RWPE1 (cell line): ENCODE data around the gene MED15.
"Not testable (repeated sequence)": the region's sequence is repeated elsewhere in the genome, so short reads cannot be mapped to it uniquely, and the experiment has no call there.

Experiments
- CTCF ChIA-PET: fragments of 350-600 bp; sonication (Branson Sonifier 250); formaldehyde crosslinking; extraction: SDS; loops from one replicate; lab custom pipeline; 2021; lab: Yijun Ruan, JAX
- POLR2A ChIA-PET: fragments of 400-600 bp; formaldehyde crosslinking; extraction: SDS; loops from one replicate; lab custom pipeline; 2020; ENCODE audit warnings: antibody characterized with exemption; ENCODE audit not compliant: low non-redundant PET; lab: Yijun Ruan, JAX
- DNase-seq: peaks from one replicate; pipeline ENCODE4 v3.0.0; 2012; ENCODE audit warnings: low spot score
- H3K27ac ChIP-seq: fragments of 450-650 bp; 2 replicates; pipeline ENCODE4 v1.5.1; 2017
- TF ChIP-seq, protein P1 (sequence below): fragments of 450-650 bp; conservative IDR thresholded peaks from 2 replicates; pipeline ENCODE4 v1.5.1; 2017; ENCODE audit warnings: low read depth, mild to moderate bottlenecking

MED15 gene

DNA sequence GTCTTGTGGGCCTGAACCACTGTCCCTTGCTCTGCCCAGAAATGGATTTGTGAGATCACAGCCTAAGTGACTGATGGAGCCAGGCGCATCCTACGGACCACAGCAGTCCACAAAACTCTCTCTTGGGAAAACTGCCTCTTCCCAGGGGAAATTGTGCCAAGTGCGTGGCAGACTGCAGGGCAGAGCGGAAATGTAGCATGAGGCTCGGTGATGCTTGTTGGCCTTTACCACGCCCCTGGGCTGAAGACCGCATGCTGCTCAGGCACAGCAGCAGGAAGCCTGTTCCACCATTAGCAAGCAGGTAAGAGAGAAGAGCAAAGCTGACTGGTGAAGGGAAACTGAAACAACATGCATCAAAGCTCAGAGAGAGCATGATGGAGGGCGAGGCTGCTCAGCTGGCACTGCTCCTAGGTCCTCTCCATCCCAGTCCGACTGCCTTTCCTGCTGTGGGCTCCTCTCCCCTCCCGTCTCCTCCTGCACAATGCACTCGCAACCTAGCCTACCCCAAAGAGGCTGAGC lies 43.3 kb upstream of the MED15 start:
- POLR2A ChIA-PET: no interaction called here
- TF ChIP-seq, protein P1, sequence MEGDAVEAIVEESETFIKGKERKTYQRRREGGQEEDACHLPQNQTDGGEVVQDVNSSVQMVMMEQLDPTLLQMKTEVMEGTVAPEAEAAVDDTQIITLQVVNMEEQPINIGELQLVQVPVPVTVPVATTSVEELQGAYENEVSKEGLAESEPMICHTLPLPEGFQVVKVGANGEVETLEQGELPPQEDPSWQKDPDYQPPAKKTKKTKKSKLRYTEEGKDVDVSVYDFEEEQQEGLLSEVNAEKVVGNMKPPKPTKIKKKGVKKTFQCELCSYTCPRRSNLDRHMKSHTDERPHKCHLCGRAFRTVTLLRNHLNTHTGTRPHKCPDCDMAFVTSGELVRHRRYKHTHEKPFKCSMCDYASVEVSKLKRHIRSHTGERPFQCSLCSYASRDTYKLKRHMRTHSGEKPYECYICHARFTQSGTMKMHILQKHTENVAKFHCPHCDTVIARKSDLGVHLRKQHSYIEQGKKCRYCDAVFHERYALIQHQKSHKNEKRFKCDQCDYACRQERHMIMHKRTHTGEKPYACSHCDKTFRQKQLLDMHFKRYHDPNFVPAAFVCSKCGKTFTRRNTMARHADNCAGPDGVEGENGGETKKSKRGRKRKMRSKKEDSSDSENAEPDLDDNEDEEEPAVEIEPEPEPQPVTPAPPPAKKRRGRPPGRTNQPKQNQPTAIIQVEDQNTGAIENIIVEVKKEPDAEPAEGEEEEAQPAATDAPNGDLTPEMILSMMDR: no peak
- H3K27ac ChIP-seq: no peak overlapping the region
- no peak for DNase-seq
- CTCF ChIA-PET: interaction anchor here (0.5 kb wide), 1 partner anchor 46 kb away, joined by 4 read pairs; no protein-coding TSS in a partner anchor

DNA sequence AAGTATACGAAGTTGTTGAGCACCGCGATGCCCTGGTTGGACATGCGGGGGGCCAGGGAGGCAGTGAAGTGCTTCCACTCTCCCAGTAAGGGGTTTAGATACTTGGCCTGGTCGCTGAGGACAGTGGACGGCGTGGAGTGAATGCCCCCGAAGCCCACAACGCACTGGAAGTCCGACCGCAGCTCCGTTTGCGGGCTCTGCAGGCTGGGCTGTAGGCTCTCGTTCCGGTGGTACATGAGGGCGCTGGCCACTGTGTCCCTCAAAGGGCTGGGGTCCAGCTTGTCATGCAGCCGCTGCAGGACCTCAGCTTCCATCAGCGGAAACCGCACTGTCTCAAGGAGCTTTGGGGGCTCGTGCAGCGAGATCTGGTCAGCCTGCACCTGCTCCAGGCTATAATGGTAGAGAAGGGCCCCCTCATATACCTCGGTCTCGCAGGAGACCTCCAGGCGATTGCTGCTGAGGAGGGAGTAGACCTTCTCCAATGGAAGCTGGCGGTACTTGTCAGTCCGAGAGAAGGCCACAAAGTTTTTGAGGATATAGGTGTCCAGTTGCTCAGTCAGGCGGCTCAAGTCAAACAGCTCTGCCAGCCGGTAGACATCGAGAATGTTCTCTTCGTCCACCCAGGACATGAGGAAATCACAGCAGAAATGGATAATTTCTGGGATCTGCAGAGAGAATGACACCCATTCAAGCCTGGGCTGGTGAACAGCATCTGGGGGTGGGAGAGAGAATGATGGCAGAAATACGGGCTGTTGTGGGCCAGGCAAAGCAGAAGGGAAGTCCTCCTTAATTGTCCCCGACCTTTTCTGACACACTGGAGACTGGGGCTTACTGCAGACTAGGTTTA lies 42.3 kb upstream of the MED15 start:
- no peak overlapping the region for H3K27ac ChIP-seq
- POLR2A ChIA-PET: no interaction called here
- CTCF ChIA-PET: no interaction called here
- DNase-seq: no peak
- TF ChIP-seq, protein P1: no peak

DNA sequence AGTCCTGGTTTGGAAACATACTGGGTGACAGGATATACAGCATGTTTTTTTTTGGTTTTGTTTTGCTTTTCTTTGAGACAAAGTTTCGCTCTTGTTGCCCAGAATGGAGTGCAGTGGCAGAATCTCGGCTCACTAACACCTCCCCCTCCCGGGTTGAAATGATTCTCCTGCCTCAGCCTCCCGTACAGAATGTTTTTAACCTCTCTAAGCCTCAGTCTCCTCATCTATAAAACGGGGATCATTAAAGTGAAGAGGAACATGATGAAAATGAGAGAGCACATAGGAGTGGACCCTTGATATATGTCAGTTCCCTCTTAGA lies 41.7 kb upstream of the MED15 start:
- POLR2A ChIA-PET: no interaction called here
- TF ChIP-seq, protein P1: no peak
- DNase-seq: no peak
- CTCF ChIA-PET: no interaction called here
- H3K27ac ChIP-seq: no peak overlapping the region

GRCh38 chr22:20466659-20467379 lies 40.6 kb upstream of the MED15 start:
- no peak for DNase-seq
- H3K27ac ChIP-seq: no peak overlapping the region
- TF ChIP-seq, protein P1: no peak
- POLR2A ChIA-PET: no interaction called here
- CTCF ChIA-PET: interaction anchor here (0.7 kb wide), 1 partner anchor 98 kb away, joined by 3 read pairs; no protein-coding TSS in a partner anchor

- CTCF ChIA-PET: no interaction called here
- TF ChIP-seq, protein P1: no peak
- DNase-seq: no peak
- no peak overlapping the region for H3K27ac ChIP-seq
- POLR2A ChIA-PET: no interaction called here
Measured at GRCh38 chr22:20469110-20469868, 38.1 kb upstream of the MED15 start.

DNA sequence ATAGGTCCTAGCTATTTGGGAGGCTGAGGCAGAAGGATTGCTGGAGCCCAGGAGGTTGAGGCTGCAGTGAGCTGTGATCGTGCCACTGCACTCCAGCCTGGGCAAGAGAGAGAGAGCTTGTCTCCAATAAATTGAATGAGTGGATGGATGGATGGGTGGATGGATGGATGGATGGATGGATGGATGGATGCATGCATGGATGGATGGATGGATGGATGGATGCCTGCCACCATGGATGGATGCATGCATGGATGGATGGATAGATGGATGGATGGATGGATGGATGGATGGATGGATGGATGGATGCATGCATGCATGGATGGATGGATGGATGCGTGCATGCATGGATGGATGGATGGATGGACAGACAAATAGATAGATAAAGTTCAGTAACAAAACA lies 36.9 kb upstream of the MED15 start:
- CTCF ChIA-PET, DNase-seq, H3K27ac ChIP-seq, POLR2A ChIA-PET: not testable (repeated sequence)
